Measurements from ENCODE around the gene EHBP1L1. TPM values are rescaled to one million over a fixed set of nuclear protein-coding genes. Genes with fewer than 3 reads are reported as not detected.

The EHBP1L1 gene
- total RNA-seq, 1 experiment from 2014 or later = 19.6 TPM

- peaks cover 4% of the 10 kb centered on the region for H3K36me3 Mint-ChIP-seq (ENCODE audit: insufficient read depth, unreplicated experiment)
- Histone ChIP-seq H3K9me3 (no peaks in the 10 kb centered on the region), H3K27me3 (replicated peaks; ENCODE audit: control insufficient read depth, insufficient read depth, low read length) (no peaks in the 10 kb centered on the region), H3K4me3 (ENCODE audit: low read depth, low read length) (no peak overlapping the region), H3K36me3 (ENCODE audit: control insufficient read depth, insufficient read depth, low read length) (peaks cover 1% of the 10 kb centered on the region; the same call in 1 of the 2 replicates), H3K4me1 (peaks cover 5% of the 10 kb centered on the region; the same call in 1 of the 2 replicates)
- intact Hi-C loops (cut with micrococcal nuclease; ENCODE audit: unreplicated experiment) = no loop called here
- no peaks in the 10 kb centered on the region for H3K9me3 Mint-ChIP-seq (ENCODE audit: unreplicated experiment)
- POLR2A ChIA-PET = no interaction called here
- H3K4me1 Mint-ChIP-seq (ENCODE audit: low read depth, unreplicated experiment) = no peaks in the 10 kb centered on the region
- no peak overlapping the region for H3K4me3 Mint-ChIP-seq (ENCODE audit: unreplicated experiment)
- no peaks in the 10 kb centered on the region for H3K27me3 Mint-ChIP-seq (ENCODE audit: insufficient read depth, unreplicated experiment)
- no peak for DNase-seq
- H3K27ac Mint-ChIP-seq (ENCODE audit: unreplicated experiment) = no peak overlapping the region
- no peak for TF ChIP-seq CTCF (IDR thresholded peaks at IDR 0.05; ENCODE audit: insufficient read depth in 1 of 2, low read depth in 1 of 2, low read length in 1 of 2, severe bottlenecking in 1 of 2, unreplicated experiment in 1 of 2)
- CTCF ChIA-PET = interaction anchor here (0.6 kb wide), 1 partner anchor 74 kb away, joined by 3 read pairs; no protein-coding TSS in a partner anchor
- BruUV-seq (replicated peaks) = no TSS peak
These were observed 13.8 kb downstream of the EHBP1L1 start for GRCh38 chr11:65589444-65590239.

DNA sequence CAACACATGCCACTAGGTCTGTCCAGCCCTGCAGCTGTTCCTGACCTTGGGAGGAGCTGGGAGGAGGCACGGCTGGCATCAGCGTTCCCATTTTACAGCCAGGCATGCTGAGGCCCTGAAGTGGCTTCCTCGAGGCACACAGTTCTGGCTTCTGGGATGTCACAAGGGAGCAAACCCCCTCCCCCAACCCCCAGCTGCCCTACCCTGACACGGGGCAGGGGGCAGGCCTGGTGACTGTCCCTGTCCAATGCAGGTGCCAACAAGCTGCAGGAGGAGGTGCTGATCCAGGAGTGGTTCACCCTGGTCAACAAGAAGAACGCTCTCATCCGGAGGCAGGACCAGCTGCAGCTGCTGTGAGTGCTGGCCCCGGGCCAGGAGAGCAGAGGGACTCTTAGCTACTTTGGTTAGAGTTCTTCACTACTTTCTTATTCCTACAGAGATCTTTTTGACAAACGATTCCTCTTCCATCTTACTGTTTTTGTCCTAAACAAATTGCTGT is 14.4 kb downstream of the EHBP1L1 start:
- no TSS peak for BruUV-seq (replicated peaks)
- intact Hi-C loops (cut with micrococcal nuclease; ENCODE audit: unreplicated experiment) = no loop called here

More for the DNA sequence above, 14.4 kb downstream of the EHBP1L1 start:
- H3K27me3 ChIP-seq (replicated peaks; ENCODE audit: control insufficient read depth, insufficient read depth, low read length) = no peaks in the 10 kb centered on the region
- POLR2A ChIA-PET = no interaction called here
- Mint-ChIP-seq H3K4me1 (ENCODE audit: low read depth, unreplicated experiment) (no peaks in the 10 kb centered on the region), H3K27ac (ENCODE audit: unreplicated experiment) (no peak overlapping the region), H3K27me3 (ENCODE audit: insufficient read depth, unreplicated experiment) (no peaks in the 10 kb centered on the region), H3K36me3 (ENCODE audit: insufficient read depth, unreplicated experiment) (peaks cover 4% of the 10 kb centered on the region), H3K9me3 (ENCODE audit: unreplicated experiment) (no peaks in the 10 kb centered on the region), H3K4me3 (ENCODE audit: unreplicated experiment) (no peak overlapping the region)
- no peaks in the 10 kb centered on the region for H3K9me3 ChIP-seq
- no peak for DNase-seq
- no peak overlapping the region for H3K4me3 ChIP-seq (ENCODE audit: low read depth, low read length)
- peaks cover 5% of the 10 kb centered on the region; the same call in 1 of the 2 replicates for H3K4me1 ChIP-seq
- peaks cover 1% of the 10 kb centered on the region; the same call in 1 of the 2 replicates for H3K36me3 ChIP-seq (ENCODE audit: control insufficient read depth, insufficient read depth, low read length)
- no peak for TF ChIP-seq CTCF (IDR thresholded peaks at IDR 0.05; ENCODE audit: insufficient read depth in 1 of 2, low read depth in 1 of 2, low read length in 1 of 2, severe bottlenecking in 1 of 2, unreplicated experiment in 1 of 2)
- CTCF ChIA-PET = interaction anchor here (0.6 kb wide), 1 partner anchor 73 kb away, joined by 3 read pairs; no protein-coding TSS in a partner anchor
